ENCODE results near the gene AGO4.

DNA sequence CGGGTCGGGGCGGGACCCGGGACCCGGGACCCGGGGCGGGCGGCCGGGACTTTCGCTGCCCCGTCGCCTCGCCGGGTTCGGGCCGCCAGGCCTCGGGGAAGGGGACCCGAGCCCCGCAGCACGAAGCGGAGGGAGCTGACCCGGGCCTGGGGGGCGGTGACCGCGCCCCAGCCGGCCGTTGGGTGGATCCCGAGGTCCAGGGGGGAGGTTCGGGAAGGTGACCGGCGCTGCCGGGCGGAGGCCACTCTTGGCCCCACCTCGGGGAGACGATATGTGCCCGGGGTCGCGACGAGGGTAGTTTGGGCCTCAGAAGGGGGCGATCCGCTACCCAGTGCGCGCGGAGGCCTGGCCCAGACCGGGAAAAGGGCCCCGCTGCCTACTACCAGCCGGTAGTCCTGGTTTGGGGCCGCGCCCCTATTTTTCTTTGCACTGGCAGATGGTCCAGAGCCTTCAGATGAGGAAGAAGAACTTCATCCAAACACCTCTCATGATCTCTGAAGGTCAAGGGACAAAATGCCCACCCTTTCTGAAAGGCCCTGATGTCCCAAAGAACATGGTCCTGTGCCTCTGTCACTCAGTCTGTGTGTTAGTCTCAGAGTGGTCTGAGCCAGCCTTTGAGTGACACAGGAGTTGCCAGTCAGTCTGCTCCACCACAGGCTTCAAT, 766 bp downstream of the AGO4 start:
- TF ChIP-seq, protein P1, sequence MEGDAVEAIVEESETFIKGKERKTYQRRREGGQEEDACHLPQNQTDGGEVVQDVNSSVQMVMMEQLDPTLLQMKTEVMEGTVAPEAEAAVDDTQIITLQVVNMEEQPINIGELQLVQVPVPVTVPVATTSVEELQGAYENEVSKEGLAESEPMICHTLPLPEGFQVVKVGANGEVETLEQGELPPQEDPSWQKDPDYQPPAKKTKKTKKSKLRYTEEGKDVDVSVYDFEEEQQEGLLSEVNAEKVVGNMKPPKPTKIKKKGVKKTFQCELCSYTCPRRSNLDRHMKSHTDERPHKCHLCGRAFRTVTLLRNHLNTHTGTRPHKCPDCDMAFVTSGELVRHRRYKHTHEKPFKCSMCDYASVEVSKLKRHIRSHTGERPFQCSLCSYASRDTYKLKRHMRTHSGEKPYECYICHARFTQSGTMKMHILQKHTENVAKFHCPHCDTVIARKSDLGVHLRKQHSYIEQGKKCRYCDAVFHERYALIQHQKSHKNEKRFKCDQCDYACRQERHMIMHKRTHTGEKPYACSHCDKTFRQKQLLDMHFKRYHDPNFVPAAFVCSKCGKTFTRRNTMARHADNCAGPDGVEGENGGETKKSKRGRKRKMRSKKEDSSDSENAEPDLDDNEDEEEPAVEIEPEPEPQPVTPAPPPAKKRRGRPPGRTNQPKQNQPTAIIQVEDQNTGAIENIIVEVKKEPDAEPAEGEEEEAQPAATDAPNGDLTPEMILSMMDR (IDR thresholded peaks at IDR 0.05): no peak
- peak in 1 of 4 donors; percentile 26 for TF ChIP-seq POLR2A (IDR thresholded peaks at IDR 0.05)
